T-helper 17 cell (primary cell): Measurements from ENCODE around the gene RAB41. TPM values are rescaled to one million over a fixed set of nuclear protein-coding genes. Genes with fewer than 3 reads are reported as not detected.
"Not testable (repeated sequence)": the region's sequence is repeated elsewhere in the genome, so short reads cannot be mapped to it uniquely, and the experiment has no call there.

Experiments
- ATAC-seq: fragments of 150-1000 bp; cut with Tn5 transposase; 2 replicates; pipeline ENCODE4 v1.10.0; 2021; ENCODE audit warnings: mild to moderate bottlenecking, moderate library complexity
- DNase-seq, 3 donors: peaks; one replicate each; pipeline versions ENCODE4 v3.0.0 to v3.0.0-alpha.2; 2020 to 2021
- H3K9me3 ChIP-seq: one replicate; pipeline ENCODE4 v1.7.0; 2013; ENCODE audit warnings: low read length, mild to moderate bottlenecking; ENCODE audit not compliant: control insufficient read depth, poor library complexity, severe bottlenecking
- H3K27ac Mint-ChIP-seq: one replicate; pipeline ENCODE4 v1.8.0; 2022; ENCODE audit warnings: mild to moderate bottlenecking, moderate library complexity, mixed read lengths
- H3K27me3 Mint-ChIP-seq: one replicate; pipeline ENCODE4 v1.8.0; 2022; ENCODE audit warnings: mixed read lengths
- H3K36me3 Mint-ChIP-seq: one replicate; pipeline ENCODE4 v1.8.0; 2022; ENCODE audit warnings: low read depth, mixed read lengths
- H3K4me1 Mint-ChIP-seq: one replicate; pipeline ENCODE4 v1.8.0; 2022; ENCODE audit warnings: mild to moderate bottlenecking, mixed read lengths
- H3K4me3 Mint-ChIP-seq: one replicate; pipeline ENCODE4 v1.8.0; 2022; ENCODE audit warnings: mild to moderate bottlenecking, moderate library complexity, mixed read lengths
- total RNA-seq, 4 donors: library from RNA in 2 of 4; stranded (reverse) in 2 of 4; gene quantifications; one replicate each; pipeline ENCODE4 v1.2.3 and lab custom pipeline; 2022 to 2026

RAB41 gene
- total RNA-seq, 2 donors from 2014 or later = not detected

- H3K36me3 Mint-ChIP-seq = no peaks in the 10 kb centered on the region
- DNase-seq (no peak), ATAC-seq (no peak)
- H3K9me3 ChIP-seq = no peaks in the 10 kb centered on the region
- H3K27ac Mint-ChIP-seq = peak overlapping the region; percentile 12
- no peaks in the 10 kb centered on the region for H3K4me1 Mint-ChIP-seq
- H3K4me3 Mint-ChIP-seq = no peak overlapping the region
- H3K27me3 Mint-ChIP-seq = no peaks in the 10 kb centered on the region
Observed at GRCh38 chrX:70262952-70263567, 18.9 kb upstream of the RAB41 start.

- H3K4me3 Mint-ChIP-seq = no peak overlapping the region
- no peaks in the 10 kb centered on the region for H3K9me3 ChIP-seq
- H3K4me1 Mint-ChIP-seq = no peaks in the 10 kb centered on the region
- DNase-seq = no peak
- H3K27ac Mint-ChIP-seq = no peak overlapping the region
- H3K36me3 Mint-ChIP-seq = peaks cover 2% of the 10 kb centered on the region
- ATAC-seq = no peak
- H3K27me3 Mint-ChIP-seq = no peaks in the 10 kb centered on the region
Observed at GRCh38 chrX:70264784-70265183, 17.2 kb upstream of the RAB41 start.

- DNase-seq (no peak), ATAC-seq (no peak)
- no peak within 1 kb of the TSS for H3K27ac Mint-ChIP-seq
- no peaks in the 10 kb centered on the region for H3K4me1 Mint-ChIP-seq
- H3K4me3 Mint-ChIP-seq = no peak within 1 kb of the TSS
- peaks cover 2% of the 10 kb centered on the region for H3K36me3 Mint-ChIP-seq
- no peaks in the 10 kb centered on the region for H3K9me3 ChIP-seq
- H3K27me3 Mint-ChIP-seq = no peaks in the 10 kb centered on the region
Observed at GRCh38 chrX:70268034-70268433, 13.9 kb upstream of the RAB41 start, which contains the start of gene ARR3. TSS of gene ARR3 (plus strand) at chrX:70268334. CDS start at chrX:70269386, 1,052 bp downstream.

GRCh38 chrX:70274029-70274428 is 7.9 kb upstream of the RAB41 start:
- not testable (repeated sequence) for H3K4me3 Mint-ChIP-seq, ATAC-seq, H3K4me1 Mint-ChIP-seq, DNase-seq, H3K36me3 Mint-ChIP-seq, H3K27me3 Mint-ChIP-seq, H3K27ac Mint-ChIP-seq, H3K9me3 ChIP-seq

GRCh38 chrX:70279081-70279480 is 2.9 kb upstream of the RAB41 start:
- no peak overlapping the region for H3K4me3 Mint-ChIP-seq
- H3K4me1 Mint-ChIP-seq = no peaks in the 10 kb centered on the region
- H3K27ac Mint-ChIP-seq = no peak overlapping the region
- peaks cover 3% of the 10 kb centered on the region for H3K36me3 Mint-ChIP-seq
- DNase-seq (no peak), ATAC-seq (no peak)
- no peaks in the 10 kb centered on the region for H3K27me3 Mint-ChIP-seq
- no peaks in the 10 kb centered on the region for H3K9me3 ChIP-seq

GRCh38 chrX:70280573-70280972 is 1.4 kb upstream of the RAB41 start:
- no peak overlapping the region for H3K27ac Mint-ChIP-seq
- H3K9me3 ChIP-seq = no peaks in the 10 kb centered on the region
- no peaks in the 10 kb centered on the region for H3K27me3 Mint-ChIP-seq
- no peak for ATAC-seq
- peaks cover 3% of the 10 kb centered on the region for H3K36me3 Mint-ChIP-seq
- no peak for DNase-seq
- H3K4me3 Mint-ChIP-seq = no peak overlapping the region
- no peaks in the 10 kb centered on the region for H3K4me1 Mint-ChIP-seq

DNA sequence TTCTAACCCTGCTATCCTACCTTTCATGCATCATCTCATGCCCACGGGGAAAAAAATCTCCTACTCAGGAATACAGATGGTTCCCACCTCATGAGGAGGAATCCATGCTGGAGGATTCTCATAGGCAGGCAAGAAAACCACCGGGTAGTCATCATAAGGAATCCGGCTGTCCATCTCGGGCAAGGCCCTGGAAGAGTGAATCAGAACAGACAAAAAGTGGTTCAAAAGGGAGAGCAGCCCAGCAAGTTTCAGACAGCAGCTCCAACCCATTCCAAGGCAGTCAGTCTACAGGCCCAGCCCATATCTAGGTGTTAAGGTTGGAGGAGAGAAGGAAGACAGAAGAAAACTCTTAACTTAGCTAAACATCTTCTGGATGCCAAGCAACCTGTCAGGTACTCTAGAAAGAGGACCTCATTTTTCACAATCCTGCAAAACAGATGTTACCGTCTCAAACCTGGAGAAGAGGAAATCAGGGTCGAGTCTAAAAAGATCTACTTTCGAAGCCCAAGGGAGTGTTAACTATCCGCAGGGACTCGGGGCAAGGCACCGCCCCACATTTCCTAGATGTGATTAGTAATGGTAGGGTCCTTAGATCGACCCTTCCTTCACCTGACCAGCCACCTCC is 7.3 kb downstream of the RAB41 start:
- H3K27me3 Mint-ChIP-seq = no peaks in the 10 kb centered on the region
- H3K27ac Mint-ChIP-seq = no peak overlapping the region
- ATAC-seq = no peak
- no peaks in the 10 kb centered on the region for H3K9me3 ChIP-seq
- no peaks in the 10 kb centered on the region for H3K36me3 Mint-ChIP-seq
- peak overlapping the region; percentile 86 for H3K4me3 Mint-ChIP-seq
- no peak for DNase-seq
- peaks cover 3% of the 10 kb centered on the region for H3K4me1 Mint-ChIP-seq

- H3K36me3 Mint-ChIP-seq = no peaks in the 10 kb centered on the region
- no peaks in the 10 kb centered on the region for H3K27me3 Mint-ChIP-seq
- peaks cover 3% of the 10 kb centered on the region for H3K4me1 Mint-ChIP-seq
Observed at GRCh38 chrX:70289793-70290770, 8.1 kb downstream of the RAB41 start, which contains the start of the genes KIF4A and PDZD11. TSS of gene KIF4A (plus strand) at chrX:70290104. CDS start at chrX:70290459, 355 bp downstream. TSS of gene PDZD11 (minus strand) at chrX:70289927. CDS start at chrX:70289341, 586 bp downstream.

DNA sequence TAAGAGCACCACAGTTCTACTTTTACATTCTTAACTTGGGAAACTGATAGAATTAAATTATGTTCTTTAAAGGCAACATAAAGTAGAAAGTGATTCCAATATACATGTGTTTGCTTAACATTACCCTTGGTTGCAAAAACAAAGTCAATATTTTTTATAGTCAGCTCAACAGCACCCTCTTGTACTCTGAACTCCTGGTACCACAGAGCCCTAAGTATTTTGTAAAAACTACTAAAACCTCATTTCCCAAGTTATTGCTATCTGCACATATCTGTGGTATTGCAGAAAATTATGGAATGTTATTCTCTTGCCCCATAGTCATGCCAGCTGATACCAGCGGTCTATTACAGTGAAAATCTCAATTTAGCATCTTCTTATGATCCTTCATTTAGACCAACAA is 10.8 kb downstream of the RAB41 start:
- no peak for DNase-seq
- no peaks in the 10 kb centered on the region for H3K27me3 Mint-ChIP-seq
- H3K36me3 Mint-ChIP-seq = no peaks in the 10 kb centered on the region
- H3K27ac Mint-ChIP-seq = no peak overlapping the region
- no peak overlapping the region for H3K4me3 Mint-ChIP-seq
- H3K9me3 ChIP-seq = no peaks in the 10 kb centered on the region
- peaks cover 3% of the 10 kb centered on the region for H3K4me1 Mint-ChIP-seq
- ATAC-seq = no peak

More at GRCh38 chrX:70289793-70290770, 8.1 kb downstream of the RAB41 start, which contains the start of the genes KIF4A and PDZD11:
- Mint-ChIP-seq H3K4me3 (peak within 1 kb of the TSS; percentile 86), H3K27ac (no peak within 1 kb of the TSS)
- DNase-seq = peak; percentile 51 to 64 (median 61)
- peak; percentile 99 for ATAC-seq
- H3K9me3 ChIP-seq = no peaks in the 10 kb centered on the region

GRCh38 chrX:70293621-70294020 is 11.6 kb downstream of the RAB41 start:
- ATAC-seq (no peak), DNase-seq (no peak)
- H3K9me3 ChIP-seq = no peaks in the 10 kb centered on the region
- H3K4me3 Mint-ChIP-seq = no peak overlapping the region
- H3K36me3 Mint-ChIP-seq = no peaks in the 10 kb centered on the region
- peaks cover 3% of the 10 kb centered on the region for H3K4me1 Mint-ChIP-seq
- H3K27ac Mint-ChIP-seq = no peak overlapping the region
- H3K27me3 Mint-ChIP-seq = no peaks in the 10 kb centered on the region

DNA sequence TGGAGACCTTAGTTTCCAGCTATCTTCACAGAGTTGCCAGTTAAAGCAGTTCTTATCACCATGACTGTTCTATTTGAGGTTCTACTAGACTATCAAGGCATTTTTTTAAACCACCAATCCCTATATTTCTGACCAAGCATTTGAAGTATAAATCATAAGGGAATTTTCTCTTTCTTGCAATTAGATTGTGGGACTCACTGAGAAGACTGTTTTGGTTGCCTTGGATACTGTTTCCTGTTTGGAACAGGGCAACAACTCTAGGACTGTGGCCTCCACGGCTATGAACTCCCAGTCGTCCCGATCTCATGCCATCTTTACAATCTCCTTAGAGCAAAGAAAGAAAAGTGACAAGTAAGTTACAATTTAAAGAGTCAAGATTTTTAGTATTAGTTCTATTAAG is 19.7 kb downstream of the RAB41 start:
- Mint-ChIP-seq H3K27ac (peak overlapping the region; percentile 27), H3K36me3 (no peaks in the 10 kb centered on the region), H3K27me3 (no peaks in the 10 kb centered on the region), H3K4me1 (peaks cover 5% of the 10 kb centered on the region), H3K4me3 (no peak overlapping the region)
- no peak for DNase-seq
- no peaks in the 10 kb centered on the region for H3K9me3 ChIP-seq
- ATAC-seq = no peak

GRCh38 chrX:70313503-70313902 is 31.5 kb downstream of the RAB41 start:
- peaks cover 3% of the 10 kb centered on the region for H3K4me1 Mint-ChIP-seq
- H3K4me3 Mint-ChIP-seq = no peak overlapping the region
- H3K36me3 Mint-ChIP-seq = no peaks in the 10 kb centered on the region
- ATAC-seq = no peak
- DNase-seq = no peak
- H3K27ac Mint-ChIP-seq = no peak overlapping the region
- no peaks in the 10 kb centered on the region for H3K9me3 ChIP-seq
- H3K27me3 Mint-ChIP-seq = no peaks in the 10 kb centered on the region

DNA sequence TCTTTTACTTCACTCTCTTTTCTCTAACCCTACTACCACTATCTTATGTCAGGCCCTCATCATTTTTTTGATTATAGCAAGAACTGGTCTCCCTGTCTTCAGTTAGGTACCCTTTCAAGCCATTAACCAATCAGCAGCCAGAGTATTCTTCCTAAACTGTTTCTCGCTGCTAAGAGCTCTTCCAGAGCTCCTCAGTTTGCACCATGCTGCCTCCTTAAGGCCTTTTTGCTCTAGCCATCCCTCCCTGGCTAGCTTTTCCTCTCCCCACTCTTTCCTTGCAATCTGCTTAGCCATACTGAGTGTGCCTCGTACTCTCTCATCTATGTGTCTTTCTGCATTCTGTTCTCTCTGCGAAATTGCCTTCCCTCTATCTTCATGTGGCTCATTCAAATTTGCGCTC is 40.8 kb downstream of the RAB41 start:
- no peaks in the 10 kb centered on the region for H3K9me3 ChIP-seq
- no peaks in the 10 kb centered on the region for H3K27me3 Mint-ChIP-seq
- no peak for DNase-seq
- no peaks in the 10 kb centered on the region for H3K36me3 Mint-ChIP-seq
- no peak overlapping the region for H3K27ac Mint-ChIP-seq
- no peak overlapping the region for H3K4me3 Mint-ChIP-seq
- ATAC-seq = no peak
- H3K4me1 Mint-ChIP-seq = peaks cover 6% of the 10 kb centered on the region
